NT2/D1 (cell line): Measurements from ENCODE around the gene SHE.

Experiments
- SUZ12 ChIP-seq: IDR thresholded peaks from 2 replicates; pipeline ENCODE4 v1.6.1; 2011; ENCODE audit not compliant: insufficient read length, insufficient read depth; ENCODE audit errors: extremely low read depth
- ZNF274 ChIP-seq: IDR thresholded peaks from 2 replicates; pipeline ENCODE4 v1.6.1; 2011; ENCODE audit warnings: mild to moderate bottlenecking, low read depth, low read length

GRCh38 chr1:154551474-154551873 is 49.3 kb upstream of the SHE start:
- no peak for TF ChIP-seq SUZ12
- no peak for TF ChIP-seq ZNF274
